CD14-positive monocyte (primary cell): ENCODE data around the gene BLM. TPM values are rescaled to one million over a fixed set of nuclear protein-coding genes. Genes with fewer than 3 reads are reported as not detected.

ENCODE experiments used
- DNase-seq, 3 donors: peaks; one replicate each; pipeline ENCODE4 v3.0.0-alpha.2; 2011 to 2022
- H2AFZ ChIP-seq: 2 replicates; pipeline ENCODE4 v1.6.0; 2012; ENCODE audit warnings: mild to moderate bottlenecking, low read depth, low read length, inconsistent platforms; ENCODE audit not compliant: insufficient read depth, poor library complexity, severe bottlenecking
- H3K27ac ChIP-seq, 2 donors: 1 replicate in 1 of 2; 2 replicates in 1 of 2; pipeline ENCODE4 v1.5.1; 2012 to 2013; ENCODE audit warnings: low read length in 2 of 2, control low read depth in 1 of 2, inconsistent platforms in 1 of 2, low read depth in 1 of 2, mild to moderate bottlenecking in 1 of 2
- H3K27me3 ChIP-seq, 2 donors: one replicate each; pipeline versions ENCODE4 v1.6.0 to v1.6.1; 2011 to 2013; ENCODE audit warnings: low read length in 2 of 2; ENCODE audit not compliant: control insufficient read depth in 2 of 2, insufficient read depth in 2 of 2
- H3K36me3 ChIP-seq, 2 donors: replicated peaks in 1 of 2; 1 replicate in 1 of 2; 2 replicates in 1 of 2; pipeline versions ENCODE4 v1.5.1 to v1.6.1; 2012 to 2013; ENCODE audit warnings: low read length in 2 of 2, control low read depth in 1 of 2, inconsistent platforms in 1 of 2, mild to moderate bottlenecking in 1 of 2; ENCODE audit not compliant: insufficient read depth in 2 of 2, control insufficient read depth in 1 of 2
- H3K4me1 ChIP-seq, 2 donors: 1 replicate in 1 of 2; 2 replicates in 1 of 2; pipeline versions ENCODE4 v1.5.1 to v1.6.1; 2012 to 2013; ENCODE audit warnings: low read length in 2 of 2, control low read depth in 1 of 2, inconsistent platforms in 1 of 2, mild to moderate bottlenecking in 1 of 2, moderate library complexity in 1 of 2; ENCODE audit not compliant: insufficient read depth in 2 of 2, control insufficient read depth in 1 of 2
- H3K4me2 ChIP-seq: replicated peaks from 2 replicates; pipeline ENCODE3; 2012; ENCODE audit warnings: low read length, moderate library complexity, mild to moderate bottlenecking; ENCODE audit not compliant: poor library complexity, severe bottlenecking; ENCODE audit errors: extremely low read depth
- H3K4me3 ChIP-seq, 3 experiments: fragments of 200-600 bp in 1 of 3; sonication (generic) in 1 of 3; replicated peaks in 1 of 3; 1 replicate in 2 of 3; 2 replicates in 1 of 3; pipeline ENCODE4 v1.5.1; 2011 to 2013; ENCODE audit warnings: low read length in 3 of 3, mild to moderate bottlenecking in 3 of 3, control low read depth in 2 of 3, low read depth in 2 of 3, inconsistent platforms in 1 of 3, moderate library complexity in 1 of 3
- H3K79me2 ChIP-seq: 2 replicates; pipeline ENCODE4 v1.6.0; 2012; ENCODE audit warnings: mild to moderate bottlenecking, control low read depth, inconsistent platforms, low read length, moderate library complexity; ENCODE audit not compliant: insufficient read depth
- H3K9ac ChIP-seq: 2 replicates; pipeline ENCODE4 v1.6.0; 2017; ENCODE audit warnings: low read length, mild to moderate bottlenecking; ENCODE audit not compliant: insufficient read depth, poor library complexity, severe bottlenecking
- H3K9me3 ChIP-seq, 2 donors: replicated peaks in 1 of 2; 1 replicate in 1 of 2; 2 replicates in 1 of 2; pipeline versions ENCODE4 v1.5.1 to v1.6.1; 2012 to 2013; ENCODE audit warnings: low read length in 2 of 2, control low read depth in 1 of 2; ENCODE audit not compliant: control insufficient read depth in 1 of 2, insufficient read depth in 1 of 2
- H4K20me1 ChIP-seq: 2 replicates; pipeline ENCODE4 v1.6.0; 2012; ENCODE audit warnings: mild to moderate bottlenecking, low read length, control low read depth, moderate library complexity; ENCODE audit not compliant: insufficient read depth
- H3K27ac Mint-ChIP-seq, 7 donors: one replicate each; pipeline ENCODE4 v1.8.0; 2020; ENCODE audit warnings: mild to moderate bottlenecking in 7 of 7, mixed read lengths in 7 of 7, moderate library complexity in 6 of 7, inconsistent platforms in 2 of 7
- H3K27me3 Mint-ChIP-seq, 3 donors: one replicate each; pipeline ENCODE4 v1.8.0; 2021 to 2022; ENCODE audit warnings: low read depth in 3 of 3, mild to moderate bottlenecking in 3 of 3, mixed read lengths in 3 of 3, moderate library complexity in 3 of 3, inconsistent platforms in 1 of 3
- H3K36me3 Mint-ChIP-seq, 2 donors: one replicate each; pipeline ENCODE4 v1.8.0; 2020; ENCODE audit warnings: mixed read lengths in 2 of 2, inconsistent platforms in 1 of 2, mild to moderate bottlenecking in 1 of 2
- H3K4me1 Mint-ChIP-seq: one replicate; pipeline ENCODE4 v1.8.0; 2020; ENCODE audit warnings: mild to moderate bottlenecking, mixed read lengths
- H3K4me3 Mint-ChIP-seq, 2 donors: one replicate each; pipeline ENCODE4 v1.8.0; 2020; ENCODE audit warnings: mild to moderate bottlenecking in 2 of 2, mixed read lengths in 2 of 2, moderate library complexity in 1 of 2
- H3K9me3 Mint-ChIP-seq, 7 donors: one replicate each; pipeline ENCODE4 v1.8.0; 2020 to 2022; ENCODE audit warnings: mixed read lengths in 7 of 7, mild to moderate bottlenecking in 6 of 7, moderate library complexity in 6 of 7, inconsistent platforms in 2 of 7
- WGBS: methylation state at CpG from one replicate; pipeline ENCODE4 v1.1.5; 2013; ENCODE audit warnings: missing lambda C conversion rate; ENCODE audit not compliant: insufficient coverage; 5-methylcytosine and 5-hydroxymethylcytosine counted together
- intact Hi-C, 2 donors: fragments of 100-400 bp; cut with micrococcal nuclease; formaldehyde crosslinking; loops; one replicate each; pipeline versions ENCODE4 v1.15.0 to v1.15.1; 2023
- polyA plus RNA-seq, 3 donors: library from polyadenylated mRNA; depleted of rRNA in 1 of 3; unstranded in 2 of 3; stranded (reverse) in 1 of 3; fragments of 300-500 nt in 2 of 3; fragments of >200 nt in 1 of 3; fragmentation: Illumina TruSeq in 2 of 3; gene quantifications; 1 replicate in 2 of 3; 2 replicates in 1 of 3; pipeline ENCODE4 v1.2.3, GENCODE V29; 2012 to 2021
- TF ChIP-seq, protein P1 (sequence below): fragments of 200-600 bp; IDR thresholded peaks from one replicate; pipeline ENCODE4 v1.8.0; 2022; ENCODE audit warnings: antibody characterized with exemption, mild to moderate bottlenecking

Gene BLM
- polyA plus RNA-seq, 3 donors = 0.69 to 2.3 (median 1.2) TPM

DNA sequence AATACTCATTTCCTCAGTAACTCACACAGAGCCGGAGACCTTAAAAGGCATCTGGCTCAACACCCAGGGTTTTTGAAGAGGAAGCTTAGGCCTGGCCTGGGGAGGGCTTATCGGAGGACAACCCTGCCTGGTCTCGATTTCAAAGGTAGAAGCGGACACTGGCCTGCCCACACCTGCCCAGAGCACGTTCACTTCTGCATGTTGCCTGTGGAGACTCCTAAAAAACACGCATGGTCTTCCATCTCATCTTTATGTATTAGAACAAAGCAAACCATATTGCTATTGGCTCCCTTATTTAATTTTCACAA lies 95.8 kb downstream of the BLM start:
- 56% methylated on average over 5 of the region's 6 CpGs for WGBS
- Histone ChIP-seq H3K79me2 (peaks cover 11% of the 10 kb centered on the region), H3K4me1 (peaks cover 34 to 64% of the 10 kb centered on the region in 2 donors), H2AFZ (no peak overlapping the region), H3K27ac (peak overlapping the region; percentile 25 to 77), H3K9ac (no peak overlapping the region), H3K4me3 (peak overlapping the region in 1 of 3 experiments; percentile 44), H3K9me3 (no peaks in the 10 kb centered on the region), H3K4me2 (peak overlapping the region; percentile 58), H3K36me3 (peaks cover 2 to 10% of the 10 kb centered on the region in 2 donors), H3K27me3 (no peaks in the 10 kb centered on the region), H4K20me1 (no peaks in the 10 kb centered on the region)
- H3K27ac Mint-ChIP-seq = peak overlapping the region; percentile 63 to 93 (median 85)
- TF ChIP-seq, protein P1, sequence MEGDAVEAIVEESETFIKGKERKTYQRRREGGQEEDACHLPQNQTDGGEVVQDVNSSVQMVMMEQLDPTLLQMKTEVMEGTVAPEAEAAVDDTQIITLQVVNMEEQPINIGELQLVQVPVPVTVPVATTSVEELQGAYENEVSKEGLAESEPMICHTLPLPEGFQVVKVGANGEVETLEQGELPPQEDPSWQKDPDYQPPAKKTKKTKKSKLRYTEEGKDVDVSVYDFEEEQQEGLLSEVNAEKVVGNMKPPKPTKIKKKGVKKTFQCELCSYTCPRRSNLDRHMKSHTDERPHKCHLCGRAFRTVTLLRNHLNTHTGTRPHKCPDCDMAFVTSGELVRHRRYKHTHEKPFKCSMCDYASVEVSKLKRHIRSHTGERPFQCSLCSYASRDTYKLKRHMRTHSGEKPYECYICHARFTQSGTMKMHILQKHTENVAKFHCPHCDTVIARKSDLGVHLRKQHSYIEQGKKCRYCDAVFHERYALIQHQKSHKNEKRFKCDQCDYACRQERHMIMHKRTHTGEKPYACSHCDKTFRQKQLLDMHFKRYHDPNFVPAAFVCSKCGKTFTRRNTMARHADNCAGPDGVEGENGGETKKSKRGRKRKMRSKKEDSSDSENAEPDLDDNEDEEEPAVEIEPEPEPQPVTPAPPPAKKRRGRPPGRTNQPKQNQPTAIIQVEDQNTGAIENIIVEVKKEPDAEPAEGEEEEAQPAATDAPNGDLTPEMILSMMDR = no peak
- intact Hi-C loops = loop anchor here in 1 of 2 donors (10.0 kb wide), 1 partner anchor 62 kb away; no protein-coding TSS in a partner anchor
- DNase-seq = peak in 2 of 3 donors; percentile 33 to 38
- peaks cover 58% of the 10 kb centered on the region for H3K4me1 Mint-ChIP-seq
- H3K4me3 Mint-ChIP-seq = peak overlapping the region; percentile 35 to 82
- H3K9me3 Mint-ChIP-seq = no peaks in the 10 kb centered on the region
- peaks cover 25 to 42% of the 10 kb centered on the region in 2 donors for H3K36me3 Mint-ChIP-seq
- no peaks in the 10 kb centered on the region for H3K27me3 Mint-ChIP-seq

GRCh38 chr15:90813796-90814190 lies 96.6 kb downstream of the BLM start:
- peaks cover 2 to 10% of the 10 kb centered on the region in 2 donors for H3K36me3 ChIP-seq
- Mint-ChIP-seq H3K9me3 (no peaks in the 10 kb centered on the region), H3K27ac (peak overlapping the region in 5 of 7 donors; percentile 30 to 84 (median 63)), H3K36me3 (peaks cover 27 to 34% of the 10 kb centered on the region in 2 donors), H3K4me3 (no peak overlapping the region), H3K4me1 (peaks cover 58% of the 10 kb centered on the region), H3K27me3 (peaks cover 0 to 4% (median 0%) of the 10 kb centered on the region in 3 donors)
- H3K4me2 ChIP-seq = no peak overlapping the region
- TF ChIP-seq, protein P1 = no peak
- intact Hi-C loops = loop anchor here in 1 of 2 donors (10.0 kb wide), 1 partner anchor 61 kb away; no protein-coding TSS in a partner anchor
- H3K9ac ChIP-seq = no peak overlapping the region
- no peak for DNase-seq
- no peaks in the 10 kb centered on the region for H4K20me1 ChIP-seq
- peaks cover 36 to 64% of the 10 kb centered on the region in 2 donors for H3K4me1 ChIP-seq
- H3K27me3 ChIP-seq = no peaks in the 10 kb centered on the region
- no peak overlapping the region for H3K4me3 ChIP-seq
- H3K27ac ChIP-seq = peak overlapping the region in 1 of 2 donors; percentile 77
- no peak overlapping the region for H2AFZ ChIP-seq
- H3K79me2 ChIP-seq = peaks cover 11% of the 10 kb centered on the region
- WGBS = no CpG with 5 or more reads among the region's 2 CpGs
- H3K9me3 ChIP-seq = no peaks in the 10 kb centered on the region
